HCT116 (cell line): Measurements from ENCODE around the gene NSMCE1. TPM values are rescaled to one million over a fixed set of nuclear protein-coding genes. Genes with fewer than 3 reads are reported as not detected.

Experiments used
- ATAC-seq: fragments of 200-7000 bp; cut with Tn5 transposase; 2 replicates; pipeline ENCODE4 v1.9.1; 2020; ENCODE audit warnings: mild to moderate bottlenecking, moderate library complexity
- BruUV-seq: library from RNA; stranded (reverse); fragments of 400-500 nt; replicated peaks from 2 replicates; lab custom pipeline; 2021; lab: Mats Ljungman, UMichigan
- CTCF ChIA-PET: fragments of 300-600 bp; sonication (Branson Sonifier 250); formaldehyde crosslinking; loops from one replicate; lab custom pipeline; 2021; ENCODE audit warnings: antibody characterized with exemption; lab: Charles Lee
- POLR2A ChIA-PET: fragments of 300-600, 350-600 bp; sonication (Branson Sonifier 250); formaldehyde crosslinking; loops from one replicate; lab custom pipeline; 2021; ENCODE audit warnings: antibody characterized with exemption; lab: Charles Lee
- RAD21 ChIA-PET, 2 experiments: fragments of 300-600 bp; sonication (Branson Sonifier 250); formaldehyde crosslinking; loops; one replicate each; lab custom pipeline; 2023; ENCODE audit warnings: low total read pairs in 2 of 2; ENCODE audit not compliant: uncharacterized antibody in 2 of 2, unreplicated experiment in 2 of 2, low non-redundant PET in 1 of 2; lab: Charles Lee
- DNase-seq: peaks from one replicate; pipeline ENCODE4 v3.0.0-alpha.2; 2010; ENCODE audit warnings: low read depth, low spot score
- H2AFZ ChIP-seq: fragments of 200-600 bp; shearing (Covaris generic), sonication (generic); 2 replicates; pipeline ENCODE4 v1.6.1; 2017; ENCODE audit warnings: low read depth, mixed run types, mixed read lengths, antibody characterized with exemption, low read length; ENCODE audit not compliant: poor library complexity, severe bottlenecking
- H3K27ac ChIP-seq: 2 replicates; pipeline ENCODE4 v1.5.1; 2012; ENCODE audit warnings: low read depth, low read length
- H3K27me3 ChIP-seq: fragments of 200-600 bp; sonication (generic); 2 replicates; pipeline ENCODE4 v1.6.1; 2016; ENCODE audit warnings: mixed run types, low read length, mixed read lengths; ENCODE audit not compliant: insufficient read depth
- H3K36me3 ChIP-seq, 2 experiments: fragments of 200-500 bp in 1 of 2; fragments of 200-600 bp in 1 of 2; sonication (Bioruptor generic) in 1 of 2; sonication (generic) in 1 of 2; 2 replicates each; pipeline versions ENCODE4 v1.5.1 to v1.6.1; 2014 to 2016; ENCODE audit warnings: low read length in 2 of 2, inconsistent platforms in 1 of 2, mixed read lengths in 1 of 2, mixed run types in 1 of 2; ENCODE audit not compliant: insufficient read depth in 2 of 2, control insufficient read depth in 1 of 2
- H3K4me1 ChIP-seq, 2 experiments: fragments of 200-600 bp in 1 of 2; sonication (generic) in 1 of 2; 2 replicates each; pipeline versions ENCODE4 v1.5.1 to v1.6.1; 2012 to 2017; ENCODE audit warnings: low read length in 2 of 2, inconsistent platforms in 1 of 2, mild to moderate bottlenecking in 1 of 2, mixed read lengths in 1 of 2, mixed run types in 1 of 2, moderate library complexity in 1 of 2; ENCODE audit not compliant: insufficient read depth in 2 of 2, control insufficient read depth in 1 of 2
- H3K4me2 ChIP-seq: fragments of 200-600 bp; sonication (generic); 2 replicates; pipeline ENCODE4 v1.6.1; 2017; ENCODE audit warnings: mixed run types, low read length, mixed read lengths
- H3K4me3 ChIP-seq, 2 experiments: fragments of 200-600 bp in 1 of 2; sonication (generic) in 1 of 2; replicated peaks in 1 of 2; 2 replicates each; pipeline ENCODE4 v1.5.1; 2011 to 2016; ENCODE audit warnings: low read length in 2 of 2, control low read depth in 1 of 2, low read depth in 1 of 2, mild to moderate bottlenecking in 1 of 2, mixed read lengths in 1 of 2, mixed run types in 1 of 2
- H3K79me2 ChIP-seq: fragments of 200-600 bp; sonication (generic); 2 replicates; pipeline ENCODE4 v1.6.1; 2017; ENCODE audit warnings: mild to moderate bottlenecking, mixed run types, low read length, moderate library complexity, mixed read lengths; ENCODE audit not compliant: insufficient read depth
- H3K9ac ChIP-seq: fragments of 200-600 bp; sonication (generic); 2 replicates; pipeline ENCODE4 v1.6.1; 2016; ENCODE audit warnings: low read length, mixed read lengths
- H3K9me2 ChIP-seq: fragments of 200-600 bp; sonication (generic), shearing (Covaris generic); 2 replicates; pipeline ENCODE4 v1.6.1; 2017; ENCODE audit warnings: mixed run types, mild to moderate bottlenecking, moderate library complexity; ENCODE audit not compliant: insufficient read depth
- H3K9me3 ChIP-seq, 2 experiments: fragments of 200-500 bp in 1 of 2; fragments of 200-600 bp in 1 of 2; sonication (Bioruptor generic) in 1 of 2; sonication (generic) in 1 of 2; 2 replicates each; pipeline ENCODE4 v1.6.1; 2014 to 2017; ENCODE audit warnings: low read length in 2 of 2, mixed read lengths in 2 of 2, inconsistent platforms in 1 of 2, low read depth in 1 of 2, mild to moderate bottlenecking in 1 of 2, mixed run types in 1 of 2, moderate library complexity in 1 of 2; ENCODE audit not compliant: control insufficient read depth in 1 of 2, insufficient read depth in 1 of 2
- H4K20me1 ChIP-seq: fragments of 200-600 bp; sonication (generic), shearing (Covaris generic); 2 replicates; pipeline ENCODE4 v1.6.1; 2017; ENCODE audit warnings: mixed run types, mild to moderate bottlenecking, moderate library complexity; ENCODE audit not compliant: insufficient read depth
- CBX3 ChIP-seq: IDR thresholded peaks from 2 replicates; pipeline ENCODE4 v1.6.1; 2012; ENCODE audit warnings: low read depth
- CEBPB ChIP-seq: IDR thresholded peaks from 2 replicates; pipeline ENCODE4 v1.6.1; 2012; ENCODE audit warnings: low read depth
- EGR1 ChIP-seq: IDR thresholded peaks from 2 replicates; pipeline ENCODE4 v1.6.1; 2012; ENCODE audit warnings: low read depth
- EZH2phosphoT487 ChIP-seq: fragments of 200-600 bp; IDR thresholded peaks from 2 replicates; pipeline ENCODE4 v1.6.1; 2018; ENCODE audit warnings: antibody characterized with exemption, borderline replicate concordance
- JUND ChIP-seq: IDR thresholded peaks from 2 replicates; pipeline ENCODE4 v1.6.1; 2012
- POLR2A ChIP-seq: IDR thresholded peaks from 2 replicates; pipeline ENCODE4 v1.7.0; 2011; ENCODE audit warnings: borderline replicate concordance; ENCODE audit not compliant: insufficient read depth, insufficient read length; ENCODE audit errors: extremely low read depth
- POLR2AphosphoS5 ChIP-seq: IDR thresholded peaks from 2 replicates; pipeline ENCODE4 v1.6.1; 2011; ENCODE audit warnings: mild to moderate bottlenecking, low read depth, low read length, moderate library complexity
- RAD21 ChIP-seq: IDR thresholded peaks from 2 replicates; pipeline ENCODE4 v1.6.1; 2012; ENCODE audit warnings: low read depth, mild to moderate bottlenecking
- SRF ChIP-seq: IDR thresholded peaks from 2 replicates; pipeline ENCODE4 v1.6.1; 2012; ENCODE audit warnings: low read depth
- TCF7L2 ChIP-seq: IDR thresholded peaks from 2 replicates; pipeline ENCODE4 v1.7.0; 2011; ENCODE audit warnings: borderline replicate concordance, inconsistent platforms; ENCODE audit not compliant: insufficient read depth, insufficient read length; ENCODE audit errors: extremely low read depth
- YY1 ChIP-seq: IDR thresholded peaks from 2 replicates; pipeline ENCODE4 v1.6.1; 2011; ENCODE audit warnings: low read length, low read depth, moderate library complexity, mild to moderate bottlenecking; ENCODE audit not compliant: insufficient replicate concordance; ENCODE audit errors: extremely low read depth
- ZFX ChIP-seq: fragments of 450-650 bp; IDR thresholded peaks from 2 replicates; pipeline ENCODE4 v1.6.1; 2017
- ZNF274 ChIP-seq: fragments of 200-500 bp; sonication (Bioruptor generic); IDR thresholded peaks from 2 replicates; pipeline ENCODE4 v1.6.1; 2014; ENCODE audit warnings: mild to moderate bottlenecking, low read depth, low read length, inconsistent platforms
- intact Hi-C: fragments of 100-400 bp; cut with micrococcal nuclease; formaldehyde crosslinking; loops from 2 replicates; pipeline ENCODE4 v1.10.0; 2022
- total RNA-seq: library from RNA; stranded (reverse); gene quantifications from one replicate; pipeline ENCODE4 v1.2.1, GENCODE V29; 2021; ENCODE audit not compliant: unreplicated experiment
- TF ChIP-seq, protein P1 (sequence below): IDR thresholded peaks from 2 replicates; pipeline ENCODE4 v1.6.1; 2012
- TF ChIP-seq, protein P2 (sequence below): IDR thresholded peaks from 2 replicates; pipeline ENCODE4 v1.6.1; 2012; ENCODE audit warnings: low read depth
- TF ChIP-seq, protein P3 (sequence below), 3 experiments: fragments of 200-600 bp in 1 of 3; sonication (generic) in 1 of 3; IDR thresholded peaks in 2 of 3; conservative IDR thresholded peaks in 1 of 3; 2 replicates each; pipeline ENCODE4 v1.5.1; 2012 to 2017; ENCODE audit warnings: low read depth in 2 of 3, low read length in 2 of 3, antibody characterized with exemption in 1 of 3, borderline replicate concordance in 1 of 3, control low read depth in 1 of 3, mild to moderate bottlenecking in 1 of 3, mixed read lengths in 1 of 3, mixed run types in 1 of 3, moderate library complexity in 1 of 3; ENCODE audit not compliant: insufficient read depth in 1 of 3

Gene NSMCE1
- total RNA-seq, 1 experiment from 2014 or later: 85.6 TPM

DNA sequence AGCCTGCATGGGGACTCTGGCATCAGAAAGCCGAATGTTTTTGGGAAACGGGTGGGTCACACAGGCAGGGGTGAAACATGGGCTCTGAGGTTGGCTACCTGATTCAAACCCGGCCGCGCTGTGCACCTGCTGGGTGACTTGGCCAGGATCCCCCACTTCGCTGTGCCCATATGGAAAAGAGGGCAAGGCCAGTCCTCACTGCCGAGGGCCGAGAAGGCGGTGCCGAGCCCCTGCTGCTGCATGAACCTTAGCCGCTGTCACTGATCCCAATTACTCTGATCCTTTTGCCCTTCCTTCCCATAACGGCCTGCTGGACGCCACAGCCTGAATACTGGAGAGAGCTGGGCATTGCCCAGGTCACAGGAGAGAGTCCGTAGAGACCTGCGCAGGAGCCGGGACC is 47.6 kb downstream of the NSMCE1 start:
- H3K4me1 ChIP-seq: peaks cover 8 to 14% of the 10 kb centered on the region in 2 experiments; a peak in 3 of 4 replicates
- POLR2A ChIA-PET: no interaction called here
- H3K9ac ChIP-seq: no peak overlapping the region
- RAD21 ChIA-PET: no interaction called here
- intact Hi-C loops: no loop called here
- no peaks in the 10 kb centered on the region for H3K79me2 ChIP-seq
- H3K4me2 ChIP-seq: no peak overlapping the region
- H3K27ac ChIP-seq: no peak overlapping the region
- BruUV-seq: no TSS peak
- no peaks in the 10 kb centered on the region for H3K9me2 ChIP-seq
- H3K4me3 ChIP-seq: no peak overlapping the region
- no peaks in the 10 kb centered on the region; a peak in 1 of 4 replicates for H3K36me3 ChIP-seq
- H2AFZ ChIP-seq: no peak overlapping the region
- no peak for DNase-seq
- no peaks in the 10 kb centered on the region for H3K9me3 ChIP-seq
- H4K20me1 ChIP-seq: no peaks in the 10 kb centered on the region
- no peaks in the 10 kb centered on the region for H3K27me3 ChIP-seq
- CTCF ChIA-PET: no interaction called here
- ATAC-seq: no peak
- TF ChIP-seq TCF7L2 (no peak), ZFX (no peak), EGR1 (no peak)
- TF ChIP-seq, protein P1, sequence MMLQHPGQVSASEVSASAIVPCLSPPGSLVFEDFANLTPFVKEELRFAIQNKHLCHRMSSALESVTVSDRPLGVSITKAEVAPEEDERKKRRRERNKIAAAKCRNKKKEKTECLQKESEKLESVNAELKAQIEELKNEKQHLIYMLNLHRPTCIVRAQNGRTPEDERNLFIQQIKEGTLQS: no peak

GRCh38 chr16:27220527-27220926 is 48.0 kb downstream of the NSMCE1 start:
- Histone ChIP-seq H3K79me2 (no peaks in the 10 kb centered on the region), H3K9me3 (no peaks in the 10 kb centered on the region), H3K27me3 (no peaks in the 10 kb centered on the region), H3K36me3 (no peaks in the 10 kb centered on the region; a peak in 1 of 4 replicates), H3K9ac (no peak overlapping the region), H4K20me1 (no peaks in the 10 kb centered on the region), H3K4me2 (no peak overlapping the region), H3K4me3 (no peak overlapping the region), H3K9me2 (no peaks in the 10 kb centered on the region), H3K4me1 (peaks cover 8 to 14% of the 10 kb centered on the region in 2 experiments; a peak in 3 of 4 replicates), H3K27ac (no peak overlapping the region), H2AFZ (no peak overlapping the region)
- ChIA-PET CTCF (no interaction called here), RAD21 (no interaction called here), POLR2A (no interaction called here)
- intact Hi-C loops: no loop called here
- ATAC-seq (no peak), DNase-seq (no peak)
- no TSS peak for BruUV-seq
- TF ChIP-seq CBX3: no peak
- TF ChIP-seq, protein P2, sequence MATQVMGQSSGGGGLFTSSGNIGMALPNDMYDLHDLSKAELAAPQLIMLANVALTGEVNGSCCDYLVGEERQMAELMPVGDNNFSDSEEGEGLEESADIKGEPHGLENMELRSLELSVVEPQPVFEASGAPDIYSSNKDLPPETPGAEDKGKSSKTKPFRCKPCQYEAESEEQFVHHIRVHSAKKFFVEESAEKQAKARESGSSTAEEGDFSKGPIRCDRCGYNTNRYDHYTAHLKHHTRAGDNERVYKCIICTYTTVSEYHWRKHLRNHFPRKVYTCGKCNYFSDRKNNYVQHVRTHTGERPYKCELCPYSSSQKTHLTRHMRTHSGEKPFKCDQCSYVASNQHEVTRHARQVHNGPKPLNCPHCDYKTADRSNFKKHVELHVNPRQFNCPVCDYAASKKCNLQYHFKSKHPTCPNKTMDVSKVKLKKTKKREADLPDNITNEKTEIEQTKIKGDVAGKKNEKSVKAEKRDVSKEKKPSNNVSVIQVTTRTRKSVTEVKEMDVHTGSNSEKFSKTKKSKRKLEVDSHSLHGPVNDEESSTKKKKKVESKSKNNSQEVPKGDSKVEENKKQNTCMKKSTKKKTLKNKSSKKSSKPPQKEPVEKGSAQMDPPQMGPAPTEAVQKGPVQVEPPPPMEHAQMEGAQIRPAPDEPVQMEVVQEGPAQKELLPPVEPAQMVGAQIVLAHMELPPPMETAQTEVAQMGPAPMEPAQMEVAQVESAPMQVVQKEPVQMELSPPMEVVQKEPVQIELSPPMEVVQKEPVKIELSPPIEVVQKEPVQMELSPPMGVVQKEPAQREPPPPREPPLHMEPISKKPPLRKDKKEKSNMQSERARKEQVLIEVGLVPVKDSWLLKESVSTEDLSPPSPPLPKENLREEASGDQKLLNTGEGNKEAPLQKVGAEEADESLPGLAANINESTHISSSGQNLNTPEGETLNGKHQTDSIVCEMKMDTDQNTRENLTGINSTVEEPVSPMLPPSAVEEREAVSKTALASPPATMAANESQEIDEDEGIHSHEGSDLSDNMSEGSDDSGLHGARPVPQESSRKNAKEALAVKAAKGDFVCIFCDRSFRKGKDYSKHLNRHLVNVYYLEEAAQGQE: no peak
- no peak for TF ChIP-seq TCF7L2
- no peak for TF ChIP-seq EZH2phosphoT487
- TF ChIP-seq CEBPB: no peak
- TF ChIP-seq POLR2AphosphoS5: no peak
- TF ChIP-seq SRF: no peak
- TF ChIP-seq ZFX: no peak
- TF ChIP-seq RAD21: no peak
- no peak for TF ChIP-seq EGR1
- no peak for TF ChIP-seq YY1
- TF ChIP-seq POLR2A: no peak
- TF ChIP-seq, protein P3, sequence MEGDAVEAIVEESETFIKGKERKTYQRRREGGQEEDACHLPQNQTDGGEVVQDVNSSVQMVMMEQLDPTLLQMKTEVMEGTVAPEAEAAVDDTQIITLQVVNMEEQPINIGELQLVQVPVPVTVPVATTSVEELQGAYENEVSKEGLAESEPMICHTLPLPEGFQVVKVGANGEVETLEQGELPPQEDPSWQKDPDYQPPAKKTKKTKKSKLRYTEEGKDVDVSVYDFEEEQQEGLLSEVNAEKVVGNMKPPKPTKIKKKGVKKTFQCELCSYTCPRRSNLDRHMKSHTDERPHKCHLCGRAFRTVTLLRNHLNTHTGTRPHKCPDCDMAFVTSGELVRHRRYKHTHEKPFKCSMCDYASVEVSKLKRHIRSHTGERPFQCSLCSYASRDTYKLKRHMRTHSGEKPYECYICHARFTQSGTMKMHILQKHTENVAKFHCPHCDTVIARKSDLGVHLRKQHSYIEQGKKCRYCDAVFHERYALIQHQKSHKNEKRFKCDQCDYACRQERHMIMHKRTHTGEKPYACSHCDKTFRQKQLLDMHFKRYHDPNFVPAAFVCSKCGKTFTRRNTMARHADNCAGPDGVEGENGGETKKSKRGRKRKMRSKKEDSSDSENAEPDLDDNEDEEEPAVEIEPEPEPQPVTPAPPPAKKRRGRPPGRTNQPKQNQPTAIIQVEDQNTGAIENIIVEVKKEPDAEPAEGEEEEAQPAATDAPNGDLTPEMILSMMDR (IDR thresholded peaks at IDR 0.05 in 2 of 3, conservative IDR thresholded peaks at IDR 0.05 in 1 of 3; ENCODE audit: borderline replicate concordance in 1 of 3, insufficient read depth in 1 of 3, low read depth in 2 of 3, low read length in 2 of 3): no peak
- no peak for TF ChIP-seq ZNF274
- no peak for TF ChIP-seq JUND
